COLO829 (cell line): ENCODE data around the gene LHFPL3.
A peak's percentile ranks its signal among the peaks of the same experiment; 100 is the strongest.
"Not testable (repeated sequence)": the region's sequence is repeated elsewhere in the genome, so short reads cannot be mapped to it uniquely, and the experiment has no call there.

Source experiments
- DNase-seq: peaks from one replicate; pipeline ENCODE4 v3.0.0; 2012; ENCODE audit warnings: low spot score

LHFPL3 gene

DNA sequence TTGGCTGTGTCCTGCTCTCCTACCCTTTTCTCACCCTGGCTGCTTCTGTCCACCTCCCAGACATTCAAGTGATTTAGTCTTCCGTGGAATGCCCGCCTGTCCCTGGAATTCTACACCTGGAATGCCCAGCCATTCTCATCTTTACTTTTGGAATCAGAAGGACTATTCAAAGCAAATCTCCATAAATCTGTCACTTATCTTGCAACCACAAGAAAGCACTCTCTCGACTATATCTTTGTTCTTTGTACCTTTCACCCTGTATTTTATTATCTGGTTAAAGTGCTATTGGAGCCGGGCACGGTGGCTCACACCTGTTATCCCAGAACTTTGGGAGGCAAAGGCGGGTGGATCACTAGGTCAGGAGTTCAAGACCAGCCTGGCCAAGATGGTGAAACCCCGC is 606.3 kb downstream of the LHFPL3 start:
- no peak for DNase-seq

DNA sequence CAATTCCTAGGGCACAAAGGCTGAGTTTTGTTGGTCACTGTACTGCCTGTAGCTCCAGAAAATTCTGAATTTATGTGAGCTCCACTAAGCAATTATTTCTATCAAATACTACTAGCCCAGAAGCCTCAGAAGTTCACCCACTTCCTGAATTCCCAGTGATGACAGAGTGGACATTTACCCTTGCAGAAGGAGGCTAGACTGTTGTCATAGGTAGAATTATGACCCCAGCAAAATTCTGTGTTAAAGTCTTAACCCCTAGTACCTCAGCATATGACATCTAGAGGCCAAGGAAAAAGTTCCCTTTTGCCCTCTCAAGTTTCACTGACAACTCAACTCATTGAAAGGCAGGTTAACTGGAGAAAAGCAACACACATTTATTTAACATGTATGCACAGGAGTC is 606.9 kb downstream of the LHFPL3 start:
- DNase-seq: no peak

DNA sequence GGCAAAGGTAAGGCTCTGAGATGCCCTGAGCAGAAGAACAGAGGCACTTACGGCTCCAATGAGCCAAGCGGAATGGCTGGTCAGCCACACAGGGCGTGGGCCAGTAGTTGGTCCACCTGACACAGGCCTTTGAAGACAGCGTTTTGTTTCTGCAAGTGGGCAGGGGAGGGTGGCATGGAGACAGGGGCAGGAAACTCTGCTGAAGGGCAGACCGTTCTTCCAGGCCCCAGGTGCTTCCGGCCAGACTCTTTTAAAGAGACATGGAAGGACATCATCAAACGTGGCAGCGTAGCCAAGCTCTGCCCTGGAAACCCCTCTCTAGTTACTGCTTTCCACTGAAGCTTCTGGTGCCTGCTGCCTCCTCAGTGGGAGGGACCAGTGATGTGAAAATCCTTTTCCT is 608.1 kb downstream of the LHFPL3 start:
- no peak for DNase-seq

DNA sequence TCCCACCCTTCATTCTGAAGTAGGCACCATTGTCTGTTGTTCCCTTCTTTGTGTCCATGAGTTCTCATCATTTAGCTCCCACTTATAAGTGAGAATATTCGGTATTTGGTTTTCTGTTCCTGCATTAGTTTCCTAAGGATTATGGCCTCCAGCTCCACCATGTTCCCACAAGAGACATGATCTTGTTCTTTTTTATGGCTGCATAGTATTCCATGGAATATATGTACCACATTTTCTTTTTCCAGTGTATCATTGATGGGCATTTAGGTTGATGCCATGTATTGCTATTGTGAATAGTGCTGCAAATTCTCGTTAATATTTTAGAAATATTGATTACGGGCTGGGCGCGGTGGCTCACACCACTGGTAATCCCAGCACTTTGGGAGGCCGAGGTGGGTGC is 609.1 kb downstream of the LHFPL3 start:
- DNase-seq: not testable (repeated sequence)

DNA sequence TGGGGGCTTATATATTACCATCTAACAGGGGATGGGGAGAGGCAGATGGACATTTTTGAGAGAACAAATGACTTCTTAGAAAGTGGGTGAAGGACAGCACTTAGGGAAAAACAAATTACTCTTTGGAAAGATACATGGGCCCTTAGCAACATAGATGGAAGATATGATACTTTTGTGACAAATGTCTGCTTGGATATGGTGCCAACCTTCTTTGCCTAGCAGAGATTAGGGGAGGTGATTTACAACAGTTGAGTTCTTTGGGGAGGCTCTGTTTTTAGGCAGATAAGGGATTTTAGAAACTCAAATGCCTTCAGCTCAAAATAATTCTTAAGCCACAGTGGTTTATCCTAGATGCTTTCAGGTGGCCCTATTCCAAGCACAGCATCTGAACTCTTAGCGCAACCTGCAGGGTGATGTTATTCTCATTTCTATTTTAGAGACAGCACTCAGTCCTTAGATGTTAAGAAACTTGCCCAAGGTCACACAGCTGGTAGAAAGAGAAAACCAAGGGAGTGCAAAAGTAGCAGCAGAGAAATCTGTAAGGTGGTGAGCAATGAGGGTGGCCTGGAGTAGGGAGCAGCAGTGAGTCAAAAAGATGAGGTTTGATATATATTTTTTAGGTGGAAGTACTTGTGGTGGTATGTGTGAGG is 610.5 kb downstream of the LHFPL3 start:
- DNase-seq: no peak

DNA sequence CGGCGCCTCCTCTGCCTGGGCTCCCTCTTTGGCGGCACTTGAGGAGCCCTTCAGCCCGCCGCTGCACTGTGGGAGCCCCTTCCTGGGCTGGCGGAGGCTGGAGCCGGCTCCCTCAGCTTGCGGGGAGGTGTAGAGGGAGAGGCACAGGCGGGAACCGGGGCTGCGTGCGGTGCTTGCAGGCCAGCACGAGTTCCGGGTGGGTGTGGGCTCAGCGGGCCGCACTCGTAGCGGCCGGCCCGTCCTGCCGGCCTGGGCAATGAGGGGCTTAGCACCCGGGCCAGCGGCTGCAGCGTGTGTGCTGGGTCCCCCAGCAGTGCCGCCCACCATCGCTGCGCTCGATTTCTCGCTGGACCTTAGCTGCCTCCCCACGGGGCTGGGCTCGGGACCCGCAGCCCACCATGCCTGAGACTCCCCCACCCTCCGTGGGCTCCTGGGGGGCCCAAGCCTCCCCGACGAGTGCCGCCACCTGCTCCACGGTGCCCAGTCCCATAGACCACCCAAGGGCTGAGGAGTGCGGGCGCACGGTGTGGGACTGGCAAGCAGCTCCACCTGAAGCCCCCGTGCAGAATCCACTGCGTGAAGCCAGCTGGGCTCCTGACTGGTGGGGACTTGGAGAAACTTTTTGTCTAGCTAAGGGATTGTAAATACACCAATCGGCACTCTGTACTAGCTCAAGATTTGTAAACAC is 611.8 kb downstream of the LHFPL3 start:
- DNase-seq: no peak

DNA sequence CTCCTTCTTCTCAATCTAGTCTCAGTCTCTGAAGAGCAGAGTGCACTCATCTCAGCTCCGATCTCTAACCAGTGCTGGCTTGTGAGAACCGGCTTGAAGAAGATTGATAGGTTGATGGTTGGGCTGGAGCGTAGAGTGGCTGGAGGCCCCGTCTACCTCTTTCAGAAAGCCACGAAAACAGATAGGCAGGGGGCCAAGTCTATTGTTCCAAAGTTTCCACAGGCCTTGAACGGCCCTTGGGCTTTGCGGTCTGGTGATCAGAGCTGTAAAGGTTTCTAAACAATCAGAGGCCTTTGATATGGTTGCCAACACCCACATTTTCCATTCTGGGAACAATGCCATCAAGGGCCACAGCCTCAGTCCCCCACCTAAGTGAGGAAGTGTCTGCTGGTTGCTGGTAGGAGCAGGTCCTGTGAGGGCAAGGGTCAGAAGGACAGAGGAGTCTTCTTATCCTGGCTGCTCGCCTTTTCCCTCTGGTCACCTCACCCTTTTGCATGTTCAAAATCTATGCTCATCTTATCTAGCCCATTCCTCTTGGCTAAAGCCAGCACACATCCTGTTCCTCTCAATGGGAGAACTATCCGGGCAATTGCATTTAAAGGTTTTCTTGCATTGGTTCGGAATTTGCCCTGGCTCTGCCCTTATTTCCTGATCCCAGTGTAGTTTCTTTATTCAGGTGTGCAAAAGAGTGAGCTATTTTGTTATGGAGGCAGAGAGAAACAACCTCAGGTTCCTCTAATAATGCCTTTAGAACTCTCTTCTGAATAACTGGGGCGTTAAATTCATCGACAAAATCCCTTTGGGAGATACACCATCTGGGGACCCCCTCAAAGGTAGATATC is 615.3 kb downstream of the LHFPL3 start:
- peak; percentile 89 for DNase-seq

DNA sequence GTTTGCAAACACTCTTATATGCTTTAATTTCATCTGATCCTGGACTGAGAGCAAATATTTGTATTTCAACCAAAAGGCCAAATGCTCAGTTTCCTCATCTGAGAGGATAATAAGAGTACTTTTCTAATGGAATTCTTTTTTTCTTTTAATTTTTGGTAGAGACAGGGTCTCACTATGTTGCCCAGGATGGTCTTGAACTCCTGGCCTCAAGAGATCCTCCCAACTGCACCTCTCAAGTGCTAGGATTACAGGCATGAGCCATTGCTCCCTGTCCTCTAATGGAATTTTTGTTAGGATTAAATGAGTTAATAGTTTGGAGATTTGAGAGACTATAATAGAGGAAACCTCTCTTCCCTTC is 617.2 kb downstream of the LHFPL3 start:
- no peak for DNase-seq

DNA sequence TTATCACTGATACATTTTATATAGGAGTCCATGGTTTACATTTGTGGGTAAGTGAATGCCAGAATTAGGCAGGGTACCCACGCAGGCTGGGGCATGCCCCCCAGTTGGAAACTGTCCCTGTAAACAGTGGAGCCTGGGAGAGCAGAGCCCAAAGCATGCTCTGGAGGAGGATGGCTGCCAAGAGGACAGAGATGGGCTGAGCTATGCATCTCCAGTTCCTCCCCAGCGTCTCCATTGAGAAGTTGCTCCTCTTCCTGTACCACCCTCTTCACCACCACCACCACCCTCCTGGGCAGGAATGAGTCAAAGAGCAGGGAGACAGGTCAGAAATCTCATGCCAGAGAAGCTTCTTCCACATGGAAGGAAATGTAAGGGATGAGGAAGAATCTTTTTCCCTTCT is 617.9 kb downstream of the LHFPL3 start:
- DNase-seq: no peak

DNA sequence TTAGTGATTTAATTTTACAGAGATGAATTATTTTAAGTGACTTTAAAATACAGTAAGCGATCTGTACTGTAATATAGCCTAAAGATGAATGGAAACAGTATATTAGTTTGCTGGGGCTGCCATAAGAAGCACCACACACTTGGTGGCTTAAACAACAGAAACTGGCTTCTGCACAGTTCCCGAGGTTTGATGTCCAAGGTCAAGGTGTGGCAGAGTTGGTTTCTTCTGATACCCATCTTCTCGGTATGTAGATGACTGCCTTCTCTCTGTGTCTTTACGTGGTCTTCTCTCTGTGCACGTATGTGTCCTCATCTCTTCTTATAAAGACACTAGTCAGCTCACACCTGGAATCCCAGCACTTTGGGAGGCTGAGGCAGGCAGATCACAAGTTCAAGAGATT is 621.6 kb downstream of the LHFPL3 start:
- no peak for DNase-seq

DNA sequence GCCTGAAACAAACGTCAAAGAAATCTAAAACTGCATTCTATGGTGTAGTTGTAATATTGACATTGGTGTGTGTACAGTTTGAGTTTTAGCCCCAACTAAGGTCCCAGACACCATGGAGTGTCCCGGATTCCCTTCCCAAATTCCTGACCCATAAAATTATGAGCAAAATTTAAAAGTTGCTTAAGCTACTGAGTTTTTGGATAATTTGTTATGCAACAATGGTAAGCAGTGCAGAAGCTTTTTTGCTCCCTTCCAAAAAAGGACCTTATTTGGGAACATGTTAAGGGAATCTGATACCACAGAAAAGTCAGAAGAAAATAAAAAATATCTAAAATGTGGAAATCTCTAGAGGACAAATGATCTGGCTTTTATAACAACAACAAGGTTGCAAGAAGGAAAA is 622.4 kb downstream of the LHFPL3 start:
- no peak for DNase-seq

DNA sequence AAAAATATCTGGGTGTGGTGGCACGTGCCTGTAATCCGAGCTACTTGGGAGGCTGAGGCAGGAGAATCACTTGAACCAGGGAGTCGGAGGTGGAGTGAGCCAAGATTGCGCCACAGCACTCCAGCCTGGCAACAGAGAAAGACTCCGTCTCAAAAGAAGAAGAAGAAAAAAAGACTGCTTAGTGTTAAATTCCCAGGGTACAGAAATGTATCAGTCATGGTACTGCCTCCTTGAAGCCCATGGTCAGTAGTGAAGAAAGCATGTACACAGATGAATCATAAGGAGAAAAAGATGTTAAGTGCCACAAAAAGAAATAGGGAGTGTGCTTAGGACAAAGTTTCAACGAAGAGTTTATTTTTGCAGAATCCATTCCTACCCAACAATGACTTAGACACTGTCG is 623.1 kb downstream of the LHFPL3 start:
- DNase-seq: no peak

DNA sequence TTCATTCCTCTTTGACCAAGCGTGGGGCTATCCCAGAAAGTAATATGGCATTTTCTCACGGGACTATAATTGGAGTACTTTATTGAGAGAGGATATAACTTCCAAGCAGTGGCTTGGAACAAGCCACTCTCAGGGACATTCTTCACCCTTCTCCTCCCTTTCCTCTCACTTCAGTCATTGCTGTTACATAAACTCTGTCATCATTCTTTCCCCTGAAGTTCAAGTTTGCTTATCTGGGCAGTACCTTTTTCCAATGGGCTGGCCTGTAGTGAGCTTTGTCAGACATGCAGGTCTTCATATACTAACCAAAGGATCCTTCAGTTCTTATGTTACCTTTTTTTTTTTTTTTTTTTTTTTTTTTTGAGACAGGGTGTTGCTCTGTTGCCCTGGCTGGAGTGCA is 626.9 kb downstream of the LHFPL3 start:
- no peak for DNase-seq
